DOHH2 (cell line): ENCODE measurements around the gene PHF10.

Source experiments
- H3F3A ChIP-seq: fragments of 200-600 bp; sonication (generic), shearing (Covaris generic); 2 replicates; pipeline ENCODE4 v1.6.0; 2016; ENCODE audit warnings: antibody characterized with exemption, mild to moderate bottlenecking; ENCODE audit not compliant: control insufficient read depth, insufficient read depth
- H3K27ac ChIP-seq: fragments of 200-600 bp; sonication (generic); 2 replicates; pipeline ENCODE4 v1.5.1; 2014; ENCODE audit warnings: low read depth, mild to moderate bottlenecking, low read length, moderate library complexity
- H3K27me3 ChIP-seq: fragments of 200-600 bp; sonication (generic); 2 replicates; pipeline ENCODE4 v1.6.1; 2014; ENCODE audit warnings: mild to moderate bottlenecking, low read length, mixed read lengths; ENCODE audit not compliant: control insufficient read depth
- H3K36me3 ChIP-seq: fragments of 200-600 bp; sonication (generic); 2 replicates; pipeline ENCODE4 v1.6.1; 2014; ENCODE audit warnings: mild to moderate bottlenecking, low read length, moderate library complexity, mixed read lengths; ENCODE audit not compliant: control insufficient read depth
- H3K4me1 ChIP-seq: fragments of 200-600 bp; sonication (generic); 2 replicates; pipeline ENCODE4 v1.6.1; 2014; ENCODE audit warnings: mild to moderate bottlenecking, low read length, mixed read lengths; ENCODE audit not compliant: control insufficient read depth
- H3K4me2 ChIP-seq: fragments of 200-600 bp; sonication (generic); 2 replicates; pipeline ENCODE4 v1.6.0; 2014; ENCODE audit warnings: mild to moderate bottlenecking, low read length, moderate library complexity
- H3K4me3 ChIP-seq: fragments of 200-600 bp; sonication (generic); 2 replicates; pipeline ENCODE4 v1.5.1; 2014; ENCODE audit warnings: mild to moderate bottlenecking, low read length, mixed read lengths
- H3K79me2 ChIP-seq: fragments of 200-600 bp; sonication (generic); 2 replicates; pipeline ENCODE4 v1.6.1; 2014; ENCODE audit warnings: mild to moderate bottlenecking, low read length, mixed read lengths; ENCODE audit not compliant: control insufficient read depth
- H3K9me2 ChIP-seq: fragments of 200-600 bp; sonication (generic); replicated peaks from 2 replicates; pipeline ENCODE4 v1.6.1; 2014; ENCODE audit warnings: mild to moderate bottlenecking, low read length, mixed read lengths; ENCODE audit not compliant: control insufficient read depth
- H3K9me3 ChIP-seq: fragments of 200-600 bp; sonication (generic); 2 replicates; pipeline ENCODE4 v1.6.1; 2014; ENCODE audit warnings: antibody characterized with exemption, low read length, mixed read lengths; ENCODE audit not compliant: control insufficient read depth, insufficient read depth
- H4K20me1 ChIP-seq: fragments of 200-600 bp; sonication (generic); 2 replicates; pipeline ENCODE4 v1.6.0; 2014; ENCODE audit warnings: low read depth, mild to moderate bottlenecking, antibody characterized with exemption, low read length, moderate library complexity; ENCODE audit not compliant: control insufficient read depth, insufficient read depth
- CTCF ChIP-seq: fragments of 200-600 bp; sonication (generic); IDR thresholded peaks from one replicate; pipeline ENCODE4 v1.5.1; 2014; ENCODE audit warnings: antibody characterized with exemption, mild to moderate bottlenecking, low read depth, low read length; ENCODE audit not compliant: poor library complexity, severe bottlenecking
- EZH2phosphoT487 ChIP-seq: fragments of 200-600 bp; sonication (generic); IDR thresholded peaks from 2 replicates; pipeline ENCODE4 v1.6.1; 2017; ENCODE audit warnings: borderline replicate concordance, mild to moderate bottlenecking, antibody characterized with exemption, low read length, moderate library complexity, mixed read lengths

Gene PHF10

DNA sequence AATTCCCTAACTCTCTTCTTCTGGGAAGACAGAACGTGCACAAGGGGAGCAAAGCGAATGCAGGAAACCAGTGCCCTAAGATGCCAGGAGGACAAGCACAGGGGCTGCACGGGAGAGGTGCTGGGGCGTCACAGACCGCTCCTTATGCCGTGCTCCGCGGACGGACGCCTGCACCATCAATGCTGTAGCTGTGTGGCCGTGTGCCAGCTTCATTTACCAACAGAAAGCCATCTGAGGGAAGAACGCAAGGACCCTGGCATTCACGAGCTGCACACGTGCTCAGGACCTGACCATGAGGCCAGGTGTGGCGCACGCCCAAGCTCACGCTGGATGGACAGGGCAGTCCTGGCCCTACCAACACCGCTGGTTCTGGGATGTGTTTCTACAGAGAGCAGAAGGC, 57.9 kb downstream of the PHF10 start:
- H3K27me3 ChIP-seq = no peaks in the 10 kb centered on the region
- no peak for TF ChIP-seq EZH2phosphoT487
- TF ChIP-seq CTCF = no peak
- H3F3A ChIP-seq = no peaks in the 10 kb centered on the region
- no peak overlapping the region for H3K4me3 ChIP-seq
- H3K9me3 ChIP-seq = no peaks in the 10 kb centered on the region
- no peaks in the 10 kb centered on the region for H4K20me1 ChIP-seq
- peaks cover 67% of the 10 kb centered on the region for H3K36me3 ChIP-seq
- H3K27ac ChIP-seq = no peak overlapping the region
- no peaks in the 10 kb centered on the region for H3K79me2 ChIP-seq
- H3K9me2 ChIP-seq = no peaks in the 10 kb centered on the region
- no peaks in the 10 kb centered on the region for H3K4me1 ChIP-seq
- H3K4me2 ChIP-seq = no peak overlapping the region

GRCh38 chr6:169665289-169665688, 59.0 kb downstream of the PHF10 start:
- Histone ChIP-seq H3K4me1 (no peaks in the 10 kb centered on the region), H3K36me3 (peaks cover 63% of the 10 kb centered on the region), H3K79me2 (no peaks in the 10 kb centered on the region), H3F3A (no peaks in the 10 kb centered on the region), H3K27ac (no peak overlapping the region), H3K4me2 (no peak overlapping the region), H3K9me2 (no peaks in the 10 kb centered on the region), H3K9me3 (no peaks in the 10 kb centered on the region), H3K4me3 (no peak overlapping the region), H4K20me1 (no peaks in the 10 kb centered on the region), H3K27me3 (no peaks in the 10 kb centered on the region)
- TF ChIP-seq EZH2phosphoT487 = no peak
- no peak for TF ChIP-seq CTCF

DNA sequence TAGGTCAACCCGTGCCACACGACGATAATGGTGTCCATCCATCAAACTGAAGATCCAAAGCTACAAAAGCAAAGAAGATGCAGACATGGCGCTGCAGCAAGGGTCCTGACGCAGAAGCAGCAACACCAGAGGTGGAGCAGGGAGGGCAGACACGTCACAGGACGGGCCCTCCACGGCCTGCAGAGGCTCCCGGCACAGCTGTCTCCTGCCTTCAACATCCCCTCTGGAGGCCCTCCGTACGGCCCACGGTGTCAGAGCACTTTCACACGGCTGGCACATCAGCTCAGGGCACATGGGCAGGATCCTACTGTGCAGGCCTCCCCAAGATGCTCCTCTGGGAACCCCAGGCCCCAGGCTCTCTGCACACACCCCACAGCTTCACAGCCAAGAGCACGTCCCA, 60.1 kb downstream of the PHF10 start:
- Histone ChIP-seq H4K20me1 (no peaks in the 10 kb centered on the region), H3K36me3 (peaks cover 62% of the 10 kb centered on the region), H3K27me3 (no peaks in the 10 kb centered on the region), H3K4me2 (no peak overlapping the region), H3K27ac (no peak overlapping the region), H3K9me3 (no peaks in the 10 kb centered on the region), H3K79me2 (no peaks in the 10 kb centered on the region), H3F3A (no peaks in the 10 kb centered on the region), H3K4me1 (no peaks in the 10 kb centered on the region), H3K9me2 (no peaks in the 10 kb centered on the region), H3K4me3 (no peak overlapping the region)
- TF ChIP-seq EZH2phosphoT487 = no peak
- TF ChIP-seq CTCF = no peak

- Histone ChIP-seq H3K36me3 (peaks cover 60% of the 10 kb centered on the region), H3K9me2 (no peaks in the 10 kb centered on the region), H3K9me3 (no peaks in the 10 kb centered on the region), H4K20me1 (no peaks in the 10 kb centered on the region), H3K79me2 (no peaks in the 10 kb centered on the region), H3K4me2 (no peak overlapping the region), H3F3A (no peaks in the 10 kb centered on the region), H3K27ac (no peak overlapping the region), H3K27me3 (no peaks in the 10 kb centered on the region), H3K4me3 (no peak overlapping the region), H3K4me1 (no peaks in the 10 kb centered on the region)
- no peak for TF ChIP-seq EZH2phosphoT487
- TF ChIP-seq CTCF = no peak
These were observed 60.8 kb downstream of the PHF10 start for GRCh38 chr6:169663468-169663867.
